Amniotic stem cell (primary cell): Measurements from ENCODE around the gene PSMB4.
"Not testable (repeated sequence)": the region's sequence is repeated elsewhere in the genome, so short reads cannot be mapped to it uniquely, and the experiment has no call there.

Experiments used
- DNase-seq: peaks from one replicate; lab custom pipeline; 2025; lab: John Stamatoyannopoulos, UW

Gene PSMB4

DNA sequence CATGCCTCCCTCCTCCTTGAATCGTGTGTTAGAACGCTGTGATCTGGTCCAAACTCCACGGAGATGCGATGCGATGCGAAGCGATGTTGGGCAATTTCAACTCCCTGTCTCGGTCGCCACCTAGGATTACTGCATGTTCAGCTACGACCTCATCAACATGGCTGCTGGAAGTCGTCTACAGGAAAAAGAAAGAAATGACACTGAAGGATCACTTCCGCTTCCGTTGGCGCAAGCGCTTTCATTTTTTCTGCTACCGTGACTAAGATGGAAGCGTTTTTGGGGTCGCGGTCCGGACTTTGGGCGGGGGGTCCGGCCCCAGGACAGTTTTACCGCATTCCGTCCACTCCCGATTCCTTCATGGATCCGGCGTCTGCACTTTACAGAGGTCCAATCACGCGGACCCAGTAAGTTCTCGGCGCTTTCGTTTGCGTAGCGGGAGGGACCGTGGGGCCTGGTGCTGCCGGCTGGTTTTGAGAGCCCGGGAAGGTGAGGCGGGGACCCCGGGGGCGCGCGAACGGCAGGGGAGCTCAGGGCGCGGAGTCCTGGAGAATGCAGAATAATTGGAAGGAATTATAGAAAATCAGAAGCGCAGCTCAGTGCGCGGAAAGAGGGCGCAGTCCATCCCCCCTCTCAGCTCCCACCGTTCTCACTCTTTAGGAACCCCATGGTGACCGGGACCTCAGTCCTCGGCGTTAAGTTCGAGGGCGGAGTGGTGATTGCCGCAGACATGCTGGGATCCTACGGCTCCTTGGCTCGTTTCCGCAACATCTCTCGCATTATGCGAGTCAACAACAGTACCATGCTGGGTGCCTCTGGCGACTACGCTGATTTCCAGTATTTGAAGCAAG, at the start of gene PSMB4:
Gene PSMB4, plus strand, starts transcription at position 250 of the 848 bp plus-strand sequence. Its CDS starts 15 bp downstream, at position 265.
- peak; percentile 85 for DNase-seq

DNA sequence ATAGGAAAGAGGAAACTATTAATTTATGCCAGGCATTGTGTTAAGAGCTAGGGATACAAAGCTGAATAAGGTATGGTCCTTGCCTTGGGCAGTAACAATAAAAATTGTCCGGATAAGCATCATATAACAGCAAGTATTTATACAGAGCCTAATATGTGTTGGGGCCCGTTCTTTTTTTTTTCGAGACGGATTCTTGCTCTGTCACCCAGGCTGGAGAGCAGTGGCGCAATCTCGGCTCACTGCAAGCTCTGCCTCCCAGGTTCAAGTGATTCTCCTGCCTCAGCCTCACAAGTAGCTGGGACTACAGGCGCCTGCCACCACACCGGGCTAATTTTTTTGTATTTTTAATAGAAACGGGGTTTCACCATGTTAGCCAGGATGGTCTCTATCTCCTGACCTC, 49.0 kb upstream of the PSMB4 start:
- DNase-seq: not testable (repeated sequence)

DNA sequence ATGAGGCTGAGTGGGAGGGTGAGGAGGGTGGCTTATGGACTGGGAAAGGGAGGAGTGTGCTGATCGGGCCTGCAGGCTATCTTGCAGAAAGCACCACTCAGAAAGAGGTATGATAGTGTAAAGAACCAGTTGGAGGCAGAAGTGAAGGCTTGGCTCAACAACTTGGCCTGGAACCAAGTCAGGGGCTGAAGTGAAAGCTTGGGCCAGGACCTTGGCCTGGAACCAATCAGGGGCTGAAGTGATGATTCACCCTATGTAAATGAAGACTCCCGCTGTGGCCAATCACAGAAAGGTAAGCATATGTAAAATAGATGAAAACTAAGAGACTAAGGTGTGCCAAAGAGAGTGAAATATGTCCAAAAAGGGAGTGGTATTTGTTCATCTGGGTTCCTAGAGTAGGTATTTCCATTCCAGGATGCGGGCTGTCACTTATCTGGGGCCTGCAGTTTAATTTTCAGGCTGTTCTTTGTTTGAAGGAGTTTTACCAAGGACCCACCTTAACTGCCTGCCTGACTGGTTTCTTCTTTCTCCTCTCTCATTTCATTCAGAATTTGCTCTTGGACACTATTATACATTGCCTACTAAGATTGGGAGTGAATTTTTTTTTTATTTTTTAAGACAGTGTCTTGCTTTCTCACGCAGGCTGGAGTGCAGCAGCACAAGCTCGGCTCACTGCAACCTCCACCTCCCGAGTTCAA, 47.2 kb upstream of the PSMB4 start:
- no peak for DNase-seq

DNA sequence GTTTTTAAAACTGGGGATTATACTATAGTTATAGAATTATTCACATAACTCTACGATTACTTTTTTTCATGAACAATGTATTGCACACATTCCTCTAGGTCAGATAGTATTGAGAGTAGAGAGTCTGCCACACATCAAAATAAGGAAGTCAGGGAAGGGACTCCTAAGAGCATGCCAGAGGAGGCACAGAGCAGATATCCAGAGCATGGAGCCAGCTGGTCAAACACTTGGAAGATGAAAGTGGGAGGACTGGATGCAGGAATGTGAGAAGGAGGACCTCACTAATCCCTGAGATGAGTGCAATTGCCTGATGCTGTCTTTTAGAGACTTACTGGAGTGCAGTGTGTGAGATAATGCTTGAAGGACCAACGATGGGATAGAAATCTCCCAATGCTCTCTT, 42.7 kb upstream of the PSMB4 start:
- no peak for DNase-seq

DNA sequence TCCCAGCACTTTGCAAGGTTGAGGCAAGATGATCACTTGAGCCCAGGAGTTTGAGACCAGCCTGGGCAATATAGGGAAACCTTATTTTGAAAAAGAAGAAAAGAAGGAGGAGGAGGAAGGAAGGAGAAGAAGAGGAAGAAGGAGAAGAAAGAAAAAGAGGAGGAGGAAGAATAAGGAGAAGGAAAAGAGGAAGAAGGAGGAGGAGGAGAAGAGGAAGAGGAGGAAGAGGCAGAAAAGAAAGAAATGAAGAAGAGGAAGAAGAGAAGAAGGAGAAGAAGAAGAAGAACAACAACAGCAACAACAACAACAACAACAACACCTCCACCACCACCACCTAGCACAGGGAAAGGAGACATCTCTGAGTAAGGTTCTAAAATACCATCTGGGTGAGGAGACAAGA, 37.5 kb upstream of the PSMB4 start:
- DNase-seq: no peak

DNA sequence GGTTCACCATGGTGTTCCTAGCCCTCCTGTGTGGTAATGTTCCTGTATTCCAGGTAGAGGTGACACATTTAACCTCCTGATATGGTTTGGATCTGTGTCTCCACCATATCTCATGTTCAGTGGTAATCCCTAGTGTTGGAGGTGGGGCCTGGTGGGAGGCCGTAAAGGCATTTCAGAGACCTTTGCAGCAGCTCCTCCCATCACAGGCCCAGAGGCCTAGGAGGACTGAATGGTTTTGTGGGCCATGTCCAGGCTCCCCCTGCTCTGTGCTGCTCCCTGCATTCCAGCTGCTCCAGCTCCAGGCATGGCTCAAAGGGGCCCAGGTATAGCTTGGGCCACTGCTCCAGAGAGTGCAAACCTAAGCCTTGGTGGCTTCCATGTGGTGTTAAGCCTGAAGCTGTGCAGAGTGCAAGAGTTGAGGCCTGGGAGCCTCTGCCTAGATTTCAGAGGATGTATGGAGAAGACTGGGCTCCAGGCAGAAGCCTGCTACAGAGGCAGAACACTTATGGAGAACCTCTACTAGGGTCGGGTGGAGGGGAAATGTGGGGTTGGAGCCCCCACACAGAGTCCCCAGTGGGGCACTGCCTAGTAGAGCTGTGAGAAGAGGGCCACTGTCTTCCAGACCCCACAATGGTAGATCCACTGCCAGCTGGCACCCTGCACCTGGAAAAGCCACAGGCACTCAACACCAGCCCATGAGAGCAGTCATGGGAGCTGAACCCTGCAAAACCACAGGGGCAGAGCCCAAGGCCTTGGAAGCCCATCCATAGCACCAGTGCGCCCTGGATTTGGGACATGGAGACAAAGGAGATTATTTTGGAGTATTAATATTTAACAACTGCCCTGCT, 36.8 kb upstream of the PSMB4 start:
- DNase-seq: no peak

DNA sequence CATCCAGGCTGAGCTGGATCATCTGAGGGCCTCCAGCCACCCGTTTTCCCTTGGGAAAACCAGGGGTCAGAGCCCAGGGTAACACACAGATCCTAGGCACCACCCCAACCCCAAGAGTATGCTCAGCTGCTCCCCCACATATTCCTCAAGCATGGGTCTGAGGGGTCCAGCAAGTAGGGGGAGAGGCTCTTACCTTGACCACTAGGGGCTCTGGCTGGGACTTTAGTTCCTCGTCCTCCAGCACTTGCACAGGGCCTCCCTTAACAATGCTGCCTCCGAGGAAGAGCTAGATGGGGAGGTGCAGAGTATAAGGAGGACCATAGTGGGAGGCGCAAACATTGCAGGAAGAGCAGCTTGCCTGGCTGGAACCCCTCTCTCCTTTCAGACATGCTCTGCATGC, 34.4 kb upstream of the PSMB4 start:
- no peak for DNase-seq

DNA sequence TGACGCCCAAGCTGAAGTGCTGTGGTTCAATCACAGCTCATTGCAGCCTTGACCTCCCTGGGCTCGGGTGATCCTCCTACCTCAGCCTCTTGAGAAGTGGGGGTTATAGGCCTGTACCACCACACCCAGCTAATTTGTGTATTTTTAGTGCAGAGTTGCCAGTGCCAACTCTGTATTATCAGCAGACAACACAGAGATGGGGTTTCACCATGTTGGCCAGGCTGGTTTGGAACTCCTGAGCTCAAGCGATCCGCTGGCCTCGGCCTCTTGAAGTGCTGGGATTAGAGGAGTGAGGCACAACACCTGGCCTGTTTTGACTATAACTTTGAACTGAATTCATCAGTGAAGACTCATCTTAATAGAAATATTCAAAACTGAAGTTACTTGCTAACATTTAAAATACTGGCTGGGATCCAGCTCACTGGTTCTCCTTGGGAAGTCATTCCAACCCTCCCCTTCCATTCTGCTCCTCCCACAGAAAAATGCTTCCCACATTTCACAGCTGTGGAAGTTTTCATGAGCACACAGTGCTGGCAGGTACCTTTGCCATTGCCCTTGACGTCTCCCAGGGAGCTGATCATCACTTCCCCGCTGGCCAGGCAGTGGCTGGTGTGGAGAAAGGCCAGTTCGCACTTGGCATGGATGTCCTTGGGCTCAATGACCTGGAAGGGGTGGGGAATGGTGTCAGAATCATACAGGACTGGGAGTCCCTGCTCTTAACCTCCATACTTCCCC, 31.5 kb upstream of the PSMB4 start:
- DNase-seq: no peak

DNA sequence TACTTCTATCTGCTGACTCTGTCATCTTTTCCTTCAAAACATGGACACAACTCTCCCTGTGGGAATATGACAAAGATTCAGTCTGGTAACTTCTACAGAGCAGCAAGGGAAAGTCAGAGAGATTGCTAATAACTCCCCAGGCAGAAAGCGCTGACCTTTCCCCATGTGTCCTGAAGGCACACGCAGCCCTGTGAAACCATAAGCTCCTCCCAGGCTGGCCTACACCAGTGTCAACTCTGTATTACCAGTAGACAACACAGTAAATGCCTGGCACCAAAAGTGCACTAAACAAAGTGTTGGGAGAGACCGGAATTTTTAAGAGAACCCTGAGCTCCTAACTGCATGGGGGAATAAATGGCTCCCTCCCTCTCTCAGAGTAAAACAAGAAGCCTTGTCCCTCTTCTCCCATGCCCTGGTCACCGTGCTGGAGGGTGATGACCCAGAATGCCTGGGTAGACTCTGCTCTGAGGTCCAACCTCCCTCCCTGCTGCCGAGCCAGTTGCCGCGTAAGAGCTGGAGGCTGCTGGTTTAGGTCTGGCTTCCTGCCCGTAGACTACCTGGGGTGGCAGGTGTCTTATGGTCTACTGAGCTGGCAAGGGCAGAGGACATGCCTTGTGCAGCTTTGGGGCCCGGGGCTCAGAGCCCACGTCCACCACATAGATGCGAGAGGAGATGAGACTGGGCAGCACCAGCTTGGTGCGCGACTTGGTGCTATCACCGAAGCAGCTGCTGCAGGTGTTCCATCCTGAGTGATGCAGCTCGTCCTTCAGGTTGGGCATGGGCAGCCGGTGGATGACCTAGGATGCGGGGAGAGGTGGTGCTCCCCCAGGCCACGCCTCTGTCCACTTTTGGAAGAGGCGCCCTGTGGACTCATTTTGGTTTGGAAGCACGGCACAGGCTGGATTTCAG, 30.7 kb upstream of the PSMB4 start:
- DNase-seq: no peak

DNA sequence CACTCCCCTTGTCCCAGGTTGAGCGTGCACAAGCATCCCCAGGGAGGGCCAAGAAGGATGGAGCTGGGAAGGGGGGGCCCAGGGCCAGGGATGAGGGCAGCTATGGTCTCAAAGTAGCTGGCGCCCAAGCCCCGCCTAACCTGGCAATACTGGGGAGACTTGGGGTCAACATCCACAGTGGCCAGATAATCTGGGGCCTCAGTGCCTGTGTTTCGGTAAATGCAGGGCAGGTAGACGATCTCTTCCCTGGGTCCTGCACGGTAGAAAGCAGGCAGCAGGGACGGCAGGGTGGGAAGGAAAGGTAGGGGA, 30.1 kb upstream of the PSMB4 start:
- DNase-seq: no peak

DNA sequence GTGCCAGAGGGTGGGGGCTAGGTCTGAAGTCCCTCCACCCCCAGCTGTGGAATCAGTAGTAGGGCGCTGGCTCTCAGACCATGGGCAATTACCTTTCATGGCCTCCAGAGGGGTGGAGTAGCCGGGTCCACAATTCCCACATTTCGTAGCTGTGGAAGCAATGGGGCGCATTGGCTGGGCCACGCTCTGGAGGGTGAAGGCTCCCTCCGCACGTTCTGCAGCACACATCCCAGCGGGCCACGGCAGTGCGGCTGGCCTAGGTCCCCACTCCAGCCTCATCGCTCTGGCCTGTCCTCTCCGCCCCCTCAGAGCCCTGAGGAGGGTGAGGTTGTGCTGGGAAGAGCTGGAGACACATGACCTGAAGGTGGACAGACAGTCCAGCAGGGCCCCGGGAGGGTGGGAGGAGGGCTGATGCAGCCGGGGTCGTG, 29.7 kb upstream of the PSMB4 start:
- no peak for DNase-seq

DNA sequence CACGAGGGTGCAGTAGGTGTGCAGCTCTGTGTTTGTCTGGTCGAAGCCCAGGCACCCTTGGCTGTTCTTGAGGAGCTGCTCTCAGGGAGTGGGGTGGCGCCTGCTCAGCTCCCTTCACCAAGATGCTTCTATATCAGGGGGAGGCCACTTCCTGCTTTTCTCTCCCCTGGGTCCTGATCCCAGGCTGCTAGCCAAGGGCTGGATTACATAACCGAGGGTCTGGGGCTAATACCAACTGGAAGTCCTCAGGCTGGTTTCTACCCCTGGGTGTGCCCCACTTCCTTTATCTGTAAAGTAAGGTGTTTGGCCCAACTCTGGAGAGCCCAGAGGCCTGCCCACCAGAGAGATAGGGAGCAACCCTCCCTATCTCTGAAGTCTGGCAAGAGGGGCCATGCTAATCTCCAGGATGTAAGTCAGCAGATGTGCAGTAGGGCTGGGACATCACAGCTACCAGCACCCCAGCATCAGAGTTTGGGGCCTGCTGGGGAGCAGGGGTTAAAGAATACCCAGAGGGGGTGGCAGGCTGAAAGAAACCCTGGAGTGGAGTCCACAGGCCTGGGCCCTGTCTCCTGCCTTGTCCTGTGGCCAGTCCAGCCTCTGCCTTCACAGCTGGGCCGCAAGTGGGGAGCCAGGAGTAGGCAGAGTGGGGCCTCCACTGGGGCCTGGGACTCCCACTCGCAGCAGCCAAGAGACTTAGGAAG, 29.0 kb upstream of the PSMB4 start:
- no peak for DNase-seq

DNA sequence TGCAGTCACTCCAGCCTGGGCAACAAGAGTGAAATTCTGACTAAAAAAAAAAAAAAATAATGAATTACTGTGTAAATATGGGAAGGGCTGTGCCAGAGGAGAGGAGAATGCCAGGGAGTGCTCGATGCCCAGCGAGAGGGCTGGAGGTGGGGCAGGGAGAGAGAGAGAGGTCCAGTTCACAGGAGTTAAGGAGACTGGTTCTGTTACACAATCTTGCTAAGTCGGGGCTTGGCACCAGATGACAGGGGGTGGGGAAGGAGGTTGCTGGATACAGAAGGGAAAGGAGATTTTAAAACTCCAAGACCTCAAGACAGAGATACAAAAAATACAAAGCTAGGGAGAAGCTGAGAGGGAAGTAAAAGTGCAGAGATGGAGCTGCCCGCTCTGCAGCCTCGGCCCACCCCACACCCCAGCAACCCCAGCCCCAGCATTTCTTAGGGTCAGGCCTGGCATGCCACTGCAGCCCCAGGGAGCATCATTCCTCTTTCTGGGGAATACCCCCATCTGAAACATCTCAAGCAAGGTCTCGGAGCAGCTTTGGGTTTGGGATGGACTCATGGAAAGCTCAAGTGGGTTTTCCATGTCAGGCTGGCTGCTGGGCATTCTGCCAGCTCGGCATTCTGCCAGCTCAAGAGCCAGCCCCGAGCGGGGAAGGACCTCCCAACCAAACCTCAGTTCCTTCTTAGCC, 27.9 kb upstream of the PSMB4 start:
- DNase-seq: no peak

DNA sequence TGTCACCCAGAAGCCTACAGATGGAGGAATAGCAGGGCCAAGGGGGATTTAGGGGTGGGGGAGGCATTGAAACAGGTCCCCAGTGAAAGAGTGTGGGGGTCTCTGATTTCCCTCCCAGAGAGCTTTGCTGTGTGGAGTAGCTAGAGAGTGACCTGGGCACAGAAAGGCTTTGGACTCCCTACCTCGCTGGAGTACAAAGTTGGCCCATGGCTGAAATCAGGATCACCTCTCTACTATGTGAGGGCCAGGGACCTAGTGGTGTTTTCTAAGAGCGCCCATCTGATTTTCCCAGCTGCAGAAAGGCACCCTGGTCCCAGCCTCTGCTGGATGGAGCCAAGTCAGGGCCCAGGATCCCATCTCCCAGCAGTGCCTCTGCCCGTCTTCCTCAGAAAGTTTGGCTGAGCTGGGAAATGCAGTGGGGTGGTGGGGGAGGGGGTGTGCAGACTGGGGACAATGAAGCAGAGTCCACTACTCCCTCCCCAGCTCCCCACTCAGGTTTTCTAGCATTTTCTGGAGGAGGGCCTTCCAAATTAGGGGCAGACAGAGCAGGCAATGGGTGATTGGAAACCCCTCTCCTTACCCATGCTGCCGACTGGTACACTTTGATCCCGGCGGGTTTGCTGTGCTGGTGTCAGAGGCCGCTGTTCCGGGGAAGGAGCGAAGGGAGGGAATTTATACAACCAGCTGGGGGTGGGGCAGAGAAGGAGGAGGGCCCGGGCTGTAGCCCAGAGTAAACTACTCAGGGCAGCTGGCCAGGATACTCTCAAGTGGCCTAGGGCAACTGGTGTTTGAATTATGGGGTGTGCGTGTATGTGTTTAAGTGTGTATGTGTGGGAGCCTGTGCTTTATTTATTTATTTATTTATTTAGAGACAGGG, 27.1 kb upstream of the PSMB4 start, which contains the start of gene SELENBP1:
Gene SELENBP1, minus strand, starts transcription at position 648 of the 877 bp plus-strand sequence. Its CDS starts 64 bp downstream, at position 584.
- DNase-seq: no peak

DNA sequence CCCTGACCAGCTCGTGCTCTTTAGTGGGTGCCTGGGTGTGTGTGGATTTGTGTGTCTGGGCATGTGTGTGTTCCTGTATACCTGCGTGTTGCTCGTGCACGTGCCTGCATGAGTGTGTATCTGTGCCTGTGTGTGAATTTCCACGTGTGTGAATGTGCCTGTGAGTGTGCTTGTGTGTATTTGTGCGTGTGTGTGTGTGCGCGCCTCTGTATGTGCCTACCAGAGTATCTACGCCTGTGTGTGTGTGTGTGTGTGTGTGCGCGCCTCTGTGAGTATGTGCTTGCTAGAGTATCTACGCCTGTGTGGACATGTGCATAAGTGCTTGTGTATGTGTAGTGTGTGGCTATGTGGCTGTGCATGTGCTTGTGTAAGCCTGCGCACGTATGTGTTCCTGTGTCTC, 26.2 kb upstream of the PSMB4 start:
- no peak for DNase-seq

DNA sequence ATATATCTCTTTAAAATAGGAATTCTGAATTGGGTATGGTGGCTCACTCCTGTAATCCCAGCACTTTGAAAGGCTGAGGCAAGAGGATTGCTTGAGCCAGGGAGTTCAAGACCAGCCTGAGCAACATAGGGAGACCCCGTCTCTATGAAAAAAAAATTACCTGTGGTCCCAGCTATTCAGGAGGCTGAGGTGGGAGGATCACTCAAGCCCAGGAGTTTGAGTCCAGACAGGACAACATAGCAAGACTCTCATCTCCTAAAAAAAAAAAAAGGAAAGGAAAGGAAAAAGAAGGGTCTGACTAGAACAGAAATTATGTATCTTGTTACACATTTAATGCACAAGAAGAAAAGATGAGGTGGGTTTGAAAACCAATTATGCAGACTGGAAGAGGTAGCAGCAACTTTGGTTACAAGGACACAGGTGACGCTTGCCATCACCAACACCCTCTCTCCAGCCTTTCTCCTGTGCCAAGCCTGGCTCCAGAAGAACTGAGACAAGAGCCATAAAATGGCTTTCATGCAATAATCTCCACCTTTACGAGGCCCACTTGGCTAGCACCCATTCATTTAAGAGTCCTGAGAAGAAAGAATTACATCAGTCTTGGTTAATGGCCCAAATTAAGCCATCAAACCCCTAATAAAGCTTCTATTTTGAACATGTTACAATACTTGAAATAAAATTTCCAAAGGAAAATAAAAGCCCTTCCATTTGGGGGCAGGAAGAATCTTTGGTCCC, 22.1 kb upstream of the PSMB4 start:
- DNase-seq: no peak

DNA sequence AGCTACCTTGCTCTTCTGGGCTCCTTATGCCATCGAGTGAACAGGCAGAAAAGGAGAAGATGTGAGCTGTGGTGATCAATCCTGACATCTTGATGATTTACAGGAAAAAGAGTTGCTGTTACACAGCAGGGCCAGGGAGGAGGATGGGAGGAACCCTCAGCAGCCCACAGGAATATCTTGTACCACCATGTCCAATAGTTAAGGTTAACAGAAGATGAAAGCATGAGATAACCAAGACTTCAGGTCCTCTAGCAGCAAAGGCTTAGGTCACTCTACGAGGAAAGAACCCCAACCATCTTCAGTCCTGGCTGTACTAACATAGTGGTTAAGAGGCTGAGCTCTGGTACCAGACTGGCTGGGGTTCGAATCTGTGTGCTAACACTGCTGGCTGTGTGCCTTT, 14.8 kb upstream of the PSMB4 start:
- no peak for DNase-seq

DNA sequence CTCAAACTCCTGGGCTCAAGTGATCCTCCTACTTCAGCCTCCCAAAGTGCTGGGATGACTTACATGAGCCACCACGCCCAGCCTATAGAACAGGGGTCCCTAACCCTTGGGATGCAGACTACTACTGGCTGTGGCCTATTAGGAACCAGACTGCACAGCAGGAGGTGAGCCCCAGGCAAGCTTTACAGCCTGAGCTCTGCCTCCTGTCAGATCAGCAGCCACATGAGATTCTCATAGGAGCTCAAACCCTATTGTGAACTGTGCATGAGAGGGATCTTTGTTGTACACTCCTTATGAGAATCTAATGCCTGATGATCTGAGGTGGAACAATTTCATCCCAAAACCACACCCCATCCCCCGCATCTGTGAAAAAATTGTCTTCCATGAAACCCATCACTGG, 13.4 kb upstream of the PSMB4 start:
- no peak for DNase-seq
